GM12878 (cell line): ENCODE measurements around the gene ORC1. TPM values are rescaled to one million over a fixed set of nuclear protein-coding genes. Genes with fewer than 3 reads are reported as not detected.

Experiments
- ATAC-seq: fragments of 200-7000 bp; cut with Tn5 transposase; 3 replicates; pipeline ENCODE4 v1.9.1; 2020; ENCODE audit warnings: mild to moderate bottlenecking, moderate library complexity
- BruUV-seq: library from RNA; stranded (reverse); fragments of 400-500 nt; replicated peaks from 2 replicates; lab custom pipeline; 2021; lab: Mats Ljungman, UMichigan
- CTCF ChIA-PET: fragments of 300-600 bp; sonication (Branson Sonifier 250); formaldehyde crosslinking; extraction: SDS; loops from one replicate; lab custom pipeline; 2021; ENCODE audit warnings: inconsistent platforms; lab: Yijun Ruan, JAX
- POLR2A ChIA-PET: fragments of 350-600 bp; formaldehyde crosslinking; extraction: SDS; loops from one replicate; lab custom pipeline; 2021; ENCODE audit warnings: inconsistent platforms; lab: Charles Lee
- RAD21 ChIA-PET: fragments of 300-600 bp; sonication (Branson Sonifier 250); formaldehyde crosslinking; loops from one replicate; lab custom pipeline; 2023; ENCODE audit warnings: antibody characterized with exemption; ENCODE audit not compliant: unreplicated experiment; lab: Charles Lee
- SMC1A ChIA-PET: fragments of 300-600 bp; sonication (Branson Sonifier 250); formaldehyde crosslinking; loops from one replicate; lab custom pipeline; 2023; ENCODE audit not compliant: unreplicated experiment, uncharacterized antibody; lab: Charles Lee
- DNase-seq: peaks from one replicate; pipeline ENCODE4 v3.0.0-alpha.2; 2011; ENCODE audit warnings: low read depth, low spot score
- FAIRE-seq: peaks from 3 replicates; lab custom pipeline; 2011; peaks lifted over from hg19 to GRCh38; lab: Jason Lieb, UNC
- H2AFZ ChIP-seq: 2 replicates; pipeline ENCODE4 v1.6.0; 2011; ENCODE audit warnings: low read depth, low read length, control low read depth; ENCODE audit not compliant: control insufficient read depth
- H3K27ac ChIP-seq: 2 replicates; pipeline ENCODE4 v1.5.1; 2011; ENCODE audit warnings: control low read depth; ENCODE audit not compliant: control insufficient read depth, insufficient read depth
- H3K27me3 ChIP-seq, 2 experiments: replicated peaks in 1 of 2; 2 replicates each; pipeline versions ENCODE4 v1.6.0 to v1.6.1; 2011; ENCODE audit warnings: low read length in 1 of 2; ENCODE audit not compliant: control insufficient read depth in 2 of 2, insufficient read depth in 2 of 2
- H3K36me3 ChIP-seq, 2 experiments: 2 replicates each; pipeline ENCODE4 v1.5.1; 2011; ENCODE audit warnings: low read length in 1 of 2; ENCODE audit not compliant: control insufficient read depth in 2 of 2, insufficient read depth in 2 of 2
- H3K4me1 ChIP-seq: 2 replicates; pipeline ENCODE4 v1.6.1; 2011; ENCODE audit warnings: mild to moderate bottlenecking, low read length, moderate library complexity, mixed read lengths; ENCODE audit not compliant: control insufficient read depth, insufficient read depth
- H3K4me2 ChIP-seq: 2 replicates; pipeline ENCODE4 v1.6.0; 2011; ENCODE audit warnings: control low read depth; ENCODE audit not compliant: control insufficient read depth, insufficient read depth
- H3K4me3 ChIP-seq: fragments of 200-600 bp; sonication (generic); 2 replicates; pipeline ENCODE4 v1.5.1; 2016
- H3K79me2 ChIP-seq: 2 replicates; pipeline ENCODE4 v1.6.0; 2011; ENCODE audit warnings: low read length; ENCODE audit not compliant: control insufficient read depth, insufficient read depth
- H3K9ac ChIP-seq: 2 replicates; pipeline ENCODE4 v1.8.0; 2011; ENCODE audit warnings: low read length, control low read depth, mixed read lengths; ENCODE audit not compliant: control insufficient read depth, insufficient read depth
- H3K9me3 ChIP-seq: replicated peaks from 3 replicates; pipeline ENCODE4 v1.5.1; 2011; ENCODE audit warnings: mild to moderate bottlenecking, low read length; ENCODE audit not compliant: control insufficient read depth, insufficient read depth
- H4K20me1 ChIP-seq: 2 replicates; pipeline ENCODE4 v1.6.0; 2011; ENCODE audit not compliant: control insufficient read depth, insufficient read depth
- CBX3 ChIP-seq: fragments of 200-600 bp; sonication (generic); IDR thresholded peaks from 2 replicates; pipeline ENCODE4 v1.6.1; 2016; ENCODE audit warnings: low read depth, borderline replicate concordance
- CHD4 ChIP-seq: fragments of 200-600 bp; sonication (generic); IDR thresholded peaks from 2 replicates; pipeline ENCODE4 v1.6.1; 2016; ENCODE audit warnings: mild to moderate bottlenecking
- CUX1 ChIP-seq: IDR thresholded peaks from 2 replicates; pipeline ENCODE4 v1.6.1; 2012; ENCODE audit warnings: improper control_type of control experiment, low read depth, low read length; ENCODE audit not compliant: insufficient replicate concordance
- IKZF1 ChIP-seq: fragments of 450-650 bp; conservative IDR thresholded peaks from 2 replicates; pipeline ENCODE4 v1.6.1; 2017; ENCODE audit warnings: antibody characterized with exemption, mild to moderate bottlenecking
- NR2C1 ChIP-seq: fragments of 450-650 bp; IDR thresholded peaks from 2 replicates; pipeline ENCODE4 v1.6.1; 2017; ENCODE audit warnings: antibody characterized with exemption, mild to moderate bottlenecking, moderate library complexity
- RAD21 ChIP-seq: IDR thresholded peaks from 2 replicates; pipeline ENCODE4 v1.6.1; 2011; ENCODE audit warnings: mild to moderate bottlenecking, low read depth, low read length, moderate library complexity; ENCODE audit not compliant: insufficient read depth
- RFX5 ChIP-seq: IDR thresholded peaks from 2 replicates; pipeline ENCODE4 v1.6.1; 2011; ENCODE audit warnings: low read depth, low read length, improper control_type of control experiment
- SMAD1 ChIP-seq: fragments of 450-650 bp; IDR thresholded peaks from 2 replicates; pipeline ENCODE4 v1.6.1; 2018; ENCODE audit warnings: mild to moderate bottlenecking, low read depth; ENCODE audit not compliant: partially characterized antibody
- SP1 ChIP-seq: IDR thresholded peaks from one replicate; pipeline ENCODE4 v1.6.1; 2011; ENCODE audit warnings: low read depth, low read length
- SUPT20H ChIP-seq: IDR thresholded peaks from 2 replicates; pipeline ENCODE4 v1.6.1; 2011; ENCODE audit warnings: low read depth, mild to moderate bottlenecking, low read length, moderate library complexity, borderline replicate concordance; ENCODE audit not compliant: control insufficient read depth
- WGBS: methylation state at CpG from one replicate; pipeline ENCODE4 v1.1.6; 2016; ENCODE audit warnings: low lambda C conversion rate; ENCODE audit not compliant: insufficient replicate concordance, insufficient coverage; ENCODE audit errors: missing lambda C conversion rate; 5-methylcytosine and 5-hydroxymethylcytosine counted together
- in situ Hi-C: fragments of 300-500 bp; cut with MboI; formaldehyde crosslinking; loops from 9 replicates; pipeline ENCODE4 v1.14.3; 2018; ENCODE audit warnings: mixed read lengths
- intact Hi-C: fragments of 100-400 bp; cut with micrococcal nuclease; formaldehyde crosslinking; loops from one replicate; pipeline ENCODE4 v1.14.2; 2022; ENCODE audit not compliant: unreplicated experiment
- polyA plus RNA-seq, 11 experiments: library from polyadenylated mRNA; depleted of rRNA in 4 of 11; unstranded in 6 of 11; stranded (reverse) in 5 of 11; fragments of >200 nt; fragmentation: Nextera tagmentation in 4 of 11; fragmentation: Illumina TruSeq in 1 of 11; extraction: Ambion mirVana in 4 of 11; extraction: Trizol in 1 of 11; gene quantifications; 1 replicate in 1 of 11; 2 replicates in 10 of 11; pipeline versions ENCODE4 v1.2.1 to v1.2.3, GENCODE V29; 2011 to 2016; ENCODE audit warnings: inconsistent platforms in 2 of 11, missing spikeins in 2 of 11, low read depth in 1 of 11
- total RNA-seq, 4 experiments: library from RNA; depleted of rRNA in 3 of 4; stranded (reverse); fragments of >200 nt in 3 of 4; fragmentation: Illumina TruSeq in 1 of 4; extraction: Trizol in 1 of 4; gene quantifications; 2 replicates each; pipeline versions ENCODE4 v1.2.1 to v1.2.3, GENCODE V29; 2013 to 2021
- TF ChIP-seq, protein P1 (sequence below): fragments of 450-650 bp; conservative IDR thresholded peaks from 2 replicates; pipeline ENCODE4 v1.6.1; 2017; ENCODE audit warnings: mild to moderate bottlenecking, moderate library complexity

The ORC1 gene
- total and polyA plus RNA-seq, 10 of the 15 experiments (the other 5 are each of a cell fraction or from before 2014, with no cell fraction given): 7.7 to 34.6 (median 28.7) TPM

- DNase-seq: no peak
- TF ChIP-seq CHD4 (no peak), CBX3 (no peak)
These were observed 35.8 kb upstream of the ORC1 start for GRCh38 chr1:52439976-52440375.

GRCh38 chr1:52436817-52437216 lies 32.6 kb upstream of the ORC1 start:
- POLR2A ChIA-PET: no interaction called here
- FAIRE-seq: no peak
- TF ChIP-seq CUX1: no peak
- TF ChIP-seq RAD21: no peak
- no peak for TF ChIP-seq SMAD1
- TF ChIP-seq NR2C1: no peak
- TF ChIP-seq IKZF1: no peak
- TF ChIP-seq RFX5: no peak
- TF ChIP-seq, protein P1, sequence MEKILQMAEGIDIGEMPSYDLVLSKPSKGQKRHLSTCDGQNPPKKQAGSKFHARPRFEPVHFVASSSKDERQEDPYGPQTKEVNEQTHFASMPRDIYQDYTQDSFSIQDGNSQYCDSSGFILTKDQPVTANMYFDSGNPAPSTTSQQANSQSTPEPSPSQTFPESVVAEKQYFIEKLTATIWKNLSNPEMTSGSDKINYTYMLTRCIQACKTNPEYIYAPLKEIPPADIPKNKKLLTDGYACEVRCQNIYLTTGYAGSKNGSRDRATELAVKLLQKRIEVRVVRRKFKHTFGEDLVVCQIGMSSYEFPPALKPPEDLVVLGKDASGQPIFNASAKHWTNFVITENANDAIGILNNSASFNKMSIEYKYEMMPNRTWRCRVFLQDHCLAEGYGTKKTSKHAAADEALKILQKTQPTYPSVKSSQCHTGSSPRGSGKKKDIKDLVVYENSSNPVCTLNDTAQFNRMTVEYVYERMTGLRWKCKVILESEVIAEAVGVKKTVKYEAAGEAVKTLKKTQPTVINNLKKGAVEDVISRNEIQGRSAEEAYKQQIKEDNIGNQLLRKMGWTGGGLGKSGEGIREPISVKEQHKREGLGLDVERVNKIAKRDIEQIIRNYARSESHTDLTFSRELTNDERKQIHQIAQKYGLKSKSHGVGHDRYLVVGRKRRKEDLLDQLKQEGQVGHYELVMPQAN: no peak
- no peak for TF ChIP-seq SP1
- TF ChIP-seq SUPT20H: no peak

More at GRCh38 chr1:52439976-52440375, 35.8 kb upstream of the ORC1 start:
- Histone ChIP-seq H3K4me1 (no peaks in the 10 kb centered on the region), H3K79me2 (no peaks in the 10 kb centered on the region), H3K27ac (no peak overlapping the region), H3K9me3 (no peaks in the 10 kb centered on the region), H4K20me1 (no peaks in the 10 kb centered on the region), H3K36me3 (peaks cover 1 to 9% of the 10 kb centered on the region in 2 experiments; a peak in 2 of 4 replicates), H3K4me3 (no peak overlapping the region), H3K4me2 (no peak overlapping the region), H2AFZ (no peak overlapping the region), H3K9ac (no peak overlapping the region), H3K27me3 (no peaks in the 10 kb centered on the region)
- CTCF ChIA-PET: no interaction called here
- POLR2A ChIA-PET: interaction anchor here (0.7 kb wide), 1 partner anchor 14 kb away, joined by 5 read pairs; no protein-coding TSS in a partner anchor
- BruUV-seq: no TSS peak
- 85% methylated on average over 4 of the region's 4 CpGs for whole genome bisulfite sequencing
- FAIRE-seq: no peak
- intact Hi-C loops: no loop called here
- SMC1A ChIA-PET: no interaction called here
- in situ Hi-C loops: no loop called here
- RAD21 ChIA-PET: no interaction called here
- ATAC-seq: no peak

More at GRCh38 chr1:52436817-52437216, 32.6 kb upstream of the ORC1 start:
- no peaks in the 10 kb centered on the region for H4K20me1 ChIP-seq
- H3K4me3 ChIP-seq: no peak overlapping the region
- SMC1A ChIA-PET: no interaction called here
- BruUV-seq: no TSS peak
- no peak overlapping the region for H3K4me2 ChIP-seq
- ATAC-seq: no peak
- H3K9ac ChIP-seq: no peak overlapping the region
- H3K9me3 ChIP-seq: no peaks in the 10 kb centered on the region
- no peak overlapping the region for H2AFZ ChIP-seq
- no peak for DNase-seq
- no peak overlapping the region for H3K27ac ChIP-seq
- RAD21 ChIA-PET: no interaction called here
- intact Hi-C loops (no loop called here), in situ Hi-C loops (no loop called here)
- H3K79me2 ChIP-seq: no peaks in the 10 kb centered on the region
- CTCF ChIA-PET: no interaction called here
- no peaks in the 10 kb centered on the region for H3K27me3 ChIP-seq
- WGBS: 97% methylated on average over 7 of the region's 7 CpGs
- H3K4me1 ChIP-seq: no peaks in the 10 kb centered on the region
- H3K36me3 ChIP-seq: peaks cover 0 to 3% of the 10 kb centered on the region in 2 experiments; a peak in 2 of 4 replicates
